GM12865 (cell line): ENCODE results near the gene DCLK2.

Experiments used
- DNase-seq: peaks from one replicate; pipeline ENCODE4 v3.0.0; 2010; ENCODE audit warnings: low read depth
- H3K4me3 ChIP-seq: 2 replicates; pipeline ENCODE4 v1.5.1; 2011; ENCODE audit warnings: mild to moderate bottlenecking, low read depth, low read length, control low read depth
- CTCF ChIP-seq: IDR thresholded peaks from 2 replicates; pipeline ENCODE4 v1.5.1; 2011; ENCODE audit warnings: low read length, control low read depth, low read depth, inconsistent platforms; ENCODE audit not compliant: insufficient read depth; ENCODE audit errors: missing control alignments

DCLK2 gene

GRCh38 chr4:150067859-150068258 lies 10.4 kb upstream of the DCLK2 start:
- TF ChIP-seq CTCF, result no peak
- H3K4me3 ChIP-seq, result no peak overlapping the region
- no peak for DNase-seq

DNA sequence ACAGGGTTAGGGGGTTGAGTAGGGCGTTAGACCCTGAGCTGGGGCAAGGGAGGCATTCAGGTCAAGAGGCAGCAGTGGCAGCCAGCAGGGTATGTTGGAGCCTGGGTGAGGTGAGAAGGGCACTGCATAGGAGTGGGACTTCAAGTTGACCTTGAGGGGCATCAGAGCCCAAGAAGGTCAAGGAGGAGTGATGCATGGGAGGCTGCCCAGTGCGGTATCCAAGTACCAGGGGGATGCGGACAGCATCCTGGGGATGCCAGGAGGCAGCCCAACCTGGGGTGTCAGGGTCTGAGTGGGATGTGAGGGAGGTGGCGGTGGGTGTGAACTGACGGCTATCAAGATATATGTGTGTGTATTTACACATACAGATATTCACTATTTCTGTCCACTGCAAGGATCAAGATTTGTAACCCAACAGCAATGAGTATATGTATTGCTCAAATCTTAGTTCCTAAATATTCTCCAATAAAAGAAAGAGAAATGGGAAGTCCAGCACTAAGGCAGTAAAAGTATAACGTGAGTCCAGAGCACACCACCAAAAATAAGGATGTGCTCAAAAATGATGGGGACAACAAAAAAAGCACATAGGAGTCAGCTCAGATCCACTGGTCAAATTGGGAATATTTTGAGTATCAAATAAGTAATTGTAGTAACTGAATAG lies 9.8 kb upstream of the DCLK2 start:
- no peak for DNase-seq
- TF ChIP-seq CTCF, result no peak
- no peak overlapping the region for H3K4me3 ChIP-seq

GRCh38 chr4:150069353-150069752 lies 8.9 kb upstream of the DCLK2 start:
- no peak for TF ChIP-seq CTCF
- DNase-seq, result no peak
- no peak overlapping the region for H3K4me3 ChIP-seq

DNA sequence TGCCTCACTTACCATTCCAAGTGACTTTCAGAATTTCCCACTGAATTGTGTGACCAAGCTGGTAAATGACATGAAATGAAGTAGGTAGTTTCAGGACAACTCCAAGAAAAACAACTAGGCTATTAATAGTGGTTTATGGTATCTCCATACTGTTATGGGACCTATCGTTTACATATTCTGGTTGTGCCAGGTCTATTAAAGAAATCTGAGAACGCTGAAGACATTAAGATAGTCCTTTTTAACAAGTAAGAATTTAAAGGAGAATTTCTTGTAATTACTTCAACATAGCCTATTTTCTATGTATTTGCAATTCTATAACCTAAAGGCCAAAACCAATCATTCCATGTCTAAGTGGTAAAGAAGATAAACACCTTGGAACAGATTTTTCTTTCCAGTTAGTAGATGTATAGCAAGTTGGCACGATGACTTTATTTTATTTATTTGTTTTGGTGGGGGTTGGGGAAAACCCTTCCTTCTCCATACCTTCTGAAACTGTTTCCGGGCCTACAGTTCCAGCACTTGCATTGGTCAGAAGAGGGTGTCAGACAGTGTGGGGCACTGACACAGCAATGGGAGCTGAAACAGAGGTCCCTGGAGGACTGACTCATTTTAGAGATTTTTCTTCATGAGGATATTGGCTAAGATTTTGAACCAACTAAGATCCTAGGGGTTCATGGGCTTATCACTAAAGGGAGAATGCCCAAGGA lies 7.6 kb upstream of the DCLK2 start:
- TF ChIP-seq CTCF, result no peak
- no peak for DNase-seq
- H3K4me3 ChIP-seq, result no peak overlapping the region

DNA sequence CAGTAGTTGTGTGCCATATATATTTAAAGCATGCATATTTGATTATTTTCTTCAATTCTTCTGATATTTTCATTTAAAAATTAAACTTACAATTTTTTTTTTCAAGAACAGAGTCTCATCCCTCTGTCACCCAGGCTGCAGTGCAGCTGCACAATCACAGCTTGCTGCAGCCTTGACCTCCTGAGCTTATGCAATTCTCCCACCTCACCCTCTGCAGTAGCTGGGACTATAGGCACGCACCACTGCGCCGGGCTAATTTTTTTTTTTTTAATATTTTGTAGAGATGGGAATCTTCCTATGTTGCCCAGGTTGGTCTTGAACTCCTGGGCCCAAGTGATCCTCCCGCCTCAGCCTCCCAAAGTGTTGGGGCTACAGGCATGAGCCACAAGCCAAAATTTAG lies 5.8 kb upstream of the DCLK2 start:
- TF ChIP-seq CTCF, result no peak
- no peak overlapping the region for H3K4me3 ChIP-seq
- no peak for DNase-seq

DNA sequence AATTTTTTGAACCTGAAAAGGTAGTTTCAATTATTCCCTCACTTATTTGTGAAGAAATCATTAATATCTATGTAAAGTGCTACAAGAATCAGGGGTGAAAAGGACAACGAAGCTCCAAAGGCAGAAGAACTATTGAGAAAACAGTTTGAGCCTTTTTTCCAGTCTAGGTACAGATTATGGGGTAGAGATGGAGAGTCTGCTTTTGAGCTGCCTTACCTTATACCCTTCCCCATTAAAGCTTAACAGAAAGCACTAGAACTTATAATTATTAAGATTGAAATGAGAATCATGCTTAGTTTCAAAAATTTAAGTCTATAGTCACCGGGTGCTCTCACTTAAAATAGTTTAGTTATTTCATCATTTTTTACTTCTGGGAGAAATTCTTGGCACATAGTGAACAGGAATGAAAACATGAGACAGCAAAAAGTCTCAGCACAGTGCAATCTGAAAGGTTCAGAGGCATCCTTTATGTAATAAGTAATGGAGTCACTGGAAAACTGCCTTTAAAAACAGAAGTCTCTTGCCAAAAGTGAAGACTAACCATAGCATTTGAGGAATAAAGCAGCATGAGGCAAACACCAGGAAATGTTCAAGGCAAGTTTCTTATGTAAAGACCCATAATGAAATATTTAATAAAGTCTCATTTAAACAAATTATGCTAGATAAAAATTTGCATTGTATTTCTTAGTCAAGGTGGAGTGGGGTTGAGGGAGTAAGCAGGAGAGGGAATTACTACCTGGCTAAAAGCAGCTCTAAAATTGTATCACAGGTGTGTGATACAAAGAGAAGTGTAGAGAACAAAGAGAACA lies 5.1 kb upstream of the DCLK2 start:
- no peak overlapping the region for H3K4me3 ChIP-seq
- no peak for TF ChIP-seq CTCF
- no peak for DNase-seq
